Neural progenitor cell (in vitro differentiated cells): ENCODE results near the gene MAP3K3. TPM values are rescaled to one million over a fixed set of nuclear protein-coding genes. Genes with fewer than 3 reads are reported as not detected.
A peak's percentile ranks its signal among the peaks of the same experiment; 100 is the strongest.

Experiments used
- DNase-seq: peaks from one replicate; pipeline ENCODE4 v3.0.0-alpha.2; 2016; ENCODE audit warnings: low spot score
- H2AFZ ChIP-seq: fragments of 200-600 bp; sonication (generic); replicated peaks from 2 replicates; pipeline ENCODE4 v1.6.1; 2016; ENCODE audit warnings: antibody characterized with exemption
- H3F3A ChIP-seq: fragments of 200-600 bp; sonication (generic); 2 replicates; pipeline ENCODE4 v1.6.1; 2016; ENCODE audit warnings: antibody characterized with exemption, low read depth
- H3K27ac ChIP-seq: fragments of 200-600 bp; sonication (generic); 2 replicates; pipeline ENCODE4 v1.5.1; 2016; ENCODE audit warnings: mild to moderate bottlenecking
- H3K27me3 ChIP-seq: fragments of 200-600 bp; sonication (generic); 2 replicates; pipeline ENCODE4 v1.6.1; 2016; ENCODE audit warnings: mild to moderate bottlenecking, moderate library complexity
- H3K36me3 ChIP-seq: fragments of 200-600 bp; sonication (generic); 2 replicates; pipeline ENCODE4 v1.5.1; 2016
- H3K4me1 ChIP-seq: fragments of 200-600 bp; sonication (generic); 2 replicates; pipeline ENCODE4 v1.6.1; 2016; ENCODE audit warnings: mixed run types
- H3K4me2 ChIP-seq: fragments of 200-600 bp; sonication (generic); 2 replicates; pipeline ENCODE4 v1.6.1; 2016
- H3K4me3 ChIP-seq: fragments of 200-600 bp; sonication (generic); 2 replicates; pipeline ENCODE4 v1.5.1; 2016
- H3K79me2 ChIP-seq: fragments of 200-600 bp; sonication (generic); 2 replicates; pipeline ENCODE4 v1.6.1; 2016; ENCODE audit warnings: low read depth
- H3K9ac ChIP-seq: fragments of 200-600 bp; sonication (generic); 2 replicates; pipeline ENCODE4 v1.6.1; 2016
- H3K9me3 ChIP-seq: fragments of 200-600 bp; sonication (generic); 2 replicates; pipeline ENCODE4 v1.5.1; 2016; ENCODE audit warnings: low read depth
- H4K20me1 ChIP-seq: fragments of 200-600 bp; sonication (generic); 2 replicates; pipeline ENCODE4 v1.6.1; 2016; ENCODE audit warnings: low read depth
- H3K27ac Mint-ChIP-seq: 3 replicates; pipeline ENCODE4 v1.8.0; 2021; ENCODE audit warnings: mixed read lengths
- H3K27me3 Mint-ChIP-seq: 2 replicates; pipeline ENCODE4 v1.8.0; 2022; ENCODE audit warnings: low read depth, mild to moderate bottlenecking, inconsistent platforms, moderate library complexity, mixed read lengths; ENCODE audit not compliant: insufficient read depth
- H3K36me3 Mint-ChIP-seq: 3 replicates; pipeline ENCODE4 v1.8.0; 2021; ENCODE audit warnings: mixed read lengths
- H3K4me1 Mint-ChIP-seq: 3 replicates; pipeline ENCODE4 v1.8.0; 2021; ENCODE audit warnings: mixed read lengths
- H3K4me3 Mint-ChIP-seq: 3 replicates; pipeline ENCODE4 v1.8.0; 2021; ENCODE audit warnings: mild to moderate bottlenecking, moderate library complexity, mixed read lengths
- H3K9me3 Mint-ChIP-seq: 3 replicates; pipeline ENCODE4 v1.8.0; 2020; ENCODE audit warnings: mixed read lengths
- EZH2 ChIP-seq: fragments of 200-600 bp; sonication (generic); IDR thresholded peaks from 2 replicates; pipeline ENCODE4 v1.6.1; 2017; ENCODE audit warnings: antibody characterized with exemption, mild to moderate bottlenecking, moderate library complexity
- EZH2phosphoT487 ChIP-seq: fragments of 200-600 bp; sonication (generic); IDR thresholded peaks from 2 replicates; pipeline ENCODE4 v1.6.1; 2017; ENCODE audit warnings: antibody characterized with exemption
- total RNA-seq: library from RNA; depleted of rRNA; stranded (reverse); fragments of >200 nt; gene quantifications from 2 replicates; pipeline ENCODE4 v1.2.3, GENCODE V29; 2015; ENCODE audit warnings: low replicate concordance
- TF ChIP-seq, protein P1 (sequence below): fragments of 200-600 bp; sonication (generic); IDR thresholded peaks from 2 replicates; pipeline ENCODE4 v1.5.1; 2017; ENCODE audit warnings: antibody characterized with exemption, mild to moderate bottlenecking

Gene MAP3K3
- total RNA-seq, 1 donor from 2014 or later = 21.6 TPM

DNA sequence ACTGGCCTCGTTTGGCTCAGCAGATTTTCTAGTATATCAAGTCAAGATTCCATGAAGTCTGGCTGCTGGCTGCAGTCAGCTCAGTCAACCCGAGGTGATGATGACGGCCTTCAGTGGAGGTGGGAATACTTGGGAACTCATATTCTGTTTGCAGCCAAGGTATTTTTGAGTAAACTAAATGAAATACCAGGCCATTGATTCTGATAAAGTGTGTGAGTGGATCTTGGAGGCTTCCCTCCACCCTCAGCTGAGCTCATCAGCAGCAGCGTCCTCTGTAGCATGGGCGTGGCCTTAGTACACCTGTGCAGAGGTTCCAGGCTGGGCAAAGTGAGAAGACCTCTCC is 43.5 kb upstream of the MAP3K3 start:
- H3K36me3 Mint-ChIP-seq = peaks cover 19% of the 10 kb centered on the region

DNA sequence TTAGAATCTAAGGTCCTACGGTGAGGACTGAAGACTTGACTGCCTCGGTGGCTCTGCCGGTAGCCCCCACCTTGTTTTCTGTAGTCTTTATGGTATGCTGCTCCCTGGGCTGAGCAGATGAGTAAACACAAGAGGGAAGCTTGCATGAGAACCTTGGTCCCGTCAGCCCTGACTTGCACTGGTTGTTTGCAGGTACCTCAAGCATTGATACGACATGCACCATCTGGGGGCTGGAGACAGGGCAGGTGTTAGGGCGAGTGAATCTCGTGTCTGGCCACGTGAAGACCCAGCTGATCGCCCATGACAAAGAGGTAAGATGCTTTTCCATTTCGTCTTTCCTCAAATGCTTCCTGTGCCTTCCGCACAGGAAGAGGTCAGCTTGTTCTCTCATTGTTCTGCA is 42.6 kb upstream of the MAP3K3 start:
- Histone ChIP-seq H2AFZ (no peak overlapping the region), H3F3A (no peaks in the 10 kb centered on the region), H3K4me2 (no peak overlapping the region), H3K27ac (no peak overlapping the region), H3K9ac (peak overlapping the region; percentile 27), H3K36me3 (no peaks in the 10 kb centered on the region), H3K4me1 (no peaks in the 10 kb centered on the region), H3K27me3 (no peaks in the 10 kb centered on the region), H3K79me2 (peaks cover 36% of the 10 kb centered on the region), H4K20me1 (peaks cover 57% of the 10 kb centered on the region), H3K9me3 (no peaks in the 10 kb centered on the region), H3K4me3 (no peak overlapping the region)
- Mint-ChIP-seq H3K27me3 (peaks cover 2% of the 10 kb centered on the region), H3K9me3 (no peaks in the 10 kb centered on the region), H3K4me3 (no peak overlapping the region), H3K36me3 (peaks cover 21% of the 10 kb centered on the region), H3K4me1 (peaks cover 2% of the 10 kb centered on the region), H3K27ac (no peak overlapping the region)
- TF ChIP-seq EZH2 = no peak
- TF ChIP-seq, protein P1, sequence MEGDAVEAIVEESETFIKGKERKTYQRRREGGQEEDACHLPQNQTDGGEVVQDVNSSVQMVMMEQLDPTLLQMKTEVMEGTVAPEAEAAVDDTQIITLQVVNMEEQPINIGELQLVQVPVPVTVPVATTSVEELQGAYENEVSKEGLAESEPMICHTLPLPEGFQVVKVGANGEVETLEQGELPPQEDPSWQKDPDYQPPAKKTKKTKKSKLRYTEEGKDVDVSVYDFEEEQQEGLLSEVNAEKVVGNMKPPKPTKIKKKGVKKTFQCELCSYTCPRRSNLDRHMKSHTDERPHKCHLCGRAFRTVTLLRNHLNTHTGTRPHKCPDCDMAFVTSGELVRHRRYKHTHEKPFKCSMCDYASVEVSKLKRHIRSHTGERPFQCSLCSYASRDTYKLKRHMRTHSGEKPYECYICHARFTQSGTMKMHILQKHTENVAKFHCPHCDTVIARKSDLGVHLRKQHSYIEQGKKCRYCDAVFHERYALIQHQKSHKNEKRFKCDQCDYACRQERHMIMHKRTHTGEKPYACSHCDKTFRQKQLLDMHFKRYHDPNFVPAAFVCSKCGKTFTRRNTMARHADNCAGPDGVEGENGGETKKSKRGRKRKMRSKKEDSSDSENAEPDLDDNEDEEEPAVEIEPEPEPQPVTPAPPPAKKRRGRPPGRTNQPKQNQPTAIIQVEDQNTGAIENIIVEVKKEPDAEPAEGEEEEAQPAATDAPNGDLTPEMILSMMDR = no peak
- TF ChIP-seq EZH2phosphoT487 = no peak
- no peak for DNase-seq

More for the DNA sequence above, 43.5 kb upstream of the MAP3K3 start:
- Mint-ChIP-seq H3K4me1 (peaks cover 2% of the 10 kb centered on the region), H3K4me3 (no peak overlapping the region), H3K27ac (no peak overlapping the region), H3K9me3 (no peaks in the 10 kb centered on the region), H3K27me3 (peaks cover 4% of the 10 kb centered on the region)
- Histone ChIP-seq H3F3A (no peaks in the 10 kb centered on the region), H3K27ac (no peak overlapping the region), H3K27me3 (no peaks in the 10 kb centered on the region), H2AFZ (no peak overlapping the region), H3K9me3 (no peaks in the 10 kb centered on the region), H4K20me1 (peaks cover 59% of the 10 kb centered on the region), H3K9ac (no peak overlapping the region), H3K4me1 (no peaks in the 10 kb centered on the region), H3K36me3 (no peaks in the 10 kb centered on the region), H3K79me2 (peaks cover 45% of the 10 kb centered on the region), H3K4me3 (no peak overlapping the region), H3K4me2 (no peak overlapping the region)
- no peak for DNase-seq
- TF ChIP-seq EZH2 (no peak), EZH2phosphoT487 (no peak)
- TF ChIP-seq, protein P1 = no peak

DNA sequence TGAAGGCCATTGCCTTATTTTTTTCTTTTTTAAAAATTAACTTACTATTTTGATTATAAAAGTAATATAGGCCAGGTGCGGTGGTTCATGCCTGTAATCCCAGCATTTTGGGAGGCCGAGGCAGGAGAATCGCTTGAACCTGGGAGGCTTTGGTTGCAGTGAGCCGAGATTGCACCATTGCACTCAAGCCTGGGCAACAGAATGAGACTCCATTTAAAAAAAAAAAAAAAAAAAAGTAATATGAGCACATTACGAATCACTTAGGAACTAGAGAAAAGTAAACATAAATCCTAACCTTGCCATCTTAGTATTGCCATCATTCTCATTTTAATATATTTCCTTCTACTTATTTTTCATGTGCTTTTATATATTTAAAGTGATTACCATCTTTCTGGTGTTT is 34.4 kb upstream of the MAP3K3 start:
- no peak overlapping the region for H2AFZ ChIP-seq
- no peak overlapping the region for H3K4me2 ChIP-seq
- H3F3A ChIP-seq = no peaks in the 10 kb centered on the region
- TF ChIP-seq EZH2phosphoT487 (no peak), EZH2 (no peak)
- TF ChIP-seq, protein P1 = no peak
- Mint-ChIP-seq H3K4me3 (no peak overlapping the region), H3K9me3 (no peaks in the 10 kb centered on the region), H3K27ac (no peak overlapping the region), H3K36me3 (peaks cover 33% of the 10 kb centered on the region), H3K27me3 (no peaks in the 10 kb centered on the region), H3K4me1 (no peaks in the 10 kb centered on the region)
- H3K4me3 ChIP-seq = no peak overlapping the region
- no peaks in the 10 kb centered on the region for H3K9me3 ChIP-seq
- H3K9ac ChIP-seq = no peak overlapping the region
- no peaks in the 10 kb centered on the region for H3K36me3 ChIP-seq
- H3K27ac ChIP-seq = no peak overlapping the region
- no peaks in the 10 kb centered on the region for H3K4me1 ChIP-seq
- H4K20me1 ChIP-seq = no peaks in the 10 kb centered on the region
- no peaks in the 10 kb centered on the region for H3K27me3 ChIP-seq
- no peak for DNase-seq
- no peaks in the 10 kb centered on the region for H3K79me2 ChIP-seq
